Epithelial cell of proximal tubule (primary cell): ENCODE measurements around the gene USP15. TPM values are rescaled to one million over a fixed set of nuclear protein-coding genes. Genes with fewer than 3 reads are reported as not detected.

Experiments used
- DNase-seq: peaks from one replicate; pipeline ENCODE4 v3.0.0-alpha.2; 2011; ENCODE audit warnings: low read depth
- H3K4me3 ChIP-seq: 2 replicates; pipeline ENCODE4 v1.5.1; 2011; ENCODE audit warnings: low read depth, mild to moderate bottlenecking, low read length
- CTCF ChIP-seq: conservative IDR thresholded peaks from 2 replicates; pipeline ENCODE4 v1.5.1; 2012; ENCODE audit warnings: low read depth, mild to moderate bottlenecking, low read length
- total RNA-seq: library from RNA; depleted of rRNA; stranded (reverse); fragments of >200 nt; gene quantifications from 2 replicates; pipeline ENCODE4 v1.2.3, GENCODE V29; 2015

Gene USP15
- total RNA-seq, 1 donor from 2014 or later = 27.6 TPM

DNA sequence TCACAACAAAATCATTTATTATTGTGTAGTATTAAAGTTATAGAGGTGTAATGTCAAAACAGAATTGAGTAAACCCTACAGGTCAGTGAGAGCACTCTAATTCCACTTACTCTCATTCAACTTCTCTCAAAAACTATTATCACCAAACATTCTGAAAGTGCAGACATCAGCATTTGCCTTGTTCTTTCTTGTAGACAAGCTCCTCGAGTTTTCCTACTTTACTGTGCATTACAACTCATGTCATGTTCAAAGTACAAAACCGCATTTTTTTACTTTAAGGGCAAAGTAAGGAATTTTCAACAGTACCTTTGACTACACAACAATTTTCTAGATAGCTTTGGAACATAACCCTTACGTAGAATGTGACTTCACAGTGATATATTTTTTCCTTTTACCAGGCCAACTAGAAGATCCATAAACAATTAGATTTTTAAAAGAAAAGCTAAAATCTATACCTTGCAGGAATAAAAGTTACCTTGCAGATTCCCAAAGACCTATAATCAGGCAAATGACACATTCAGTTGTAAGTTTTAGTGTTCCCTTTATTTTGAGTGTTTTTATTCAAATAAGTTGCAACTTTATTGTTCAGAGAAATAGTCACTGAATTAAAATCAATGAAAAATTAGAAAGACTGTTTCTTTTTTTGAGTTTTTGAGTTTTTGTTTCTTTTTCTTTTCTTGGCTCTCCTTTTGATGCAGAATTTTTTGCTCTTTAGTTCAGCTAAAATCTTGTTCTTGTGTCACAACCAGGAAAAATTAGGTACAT, 12.7 kb upstream of the USP15 start:
- DNase-seq = no peak
- no peak overlapping the region for H3K4me3 ChIP-seq
- no peak for TF ChIP-seq CTCF

DNA sequence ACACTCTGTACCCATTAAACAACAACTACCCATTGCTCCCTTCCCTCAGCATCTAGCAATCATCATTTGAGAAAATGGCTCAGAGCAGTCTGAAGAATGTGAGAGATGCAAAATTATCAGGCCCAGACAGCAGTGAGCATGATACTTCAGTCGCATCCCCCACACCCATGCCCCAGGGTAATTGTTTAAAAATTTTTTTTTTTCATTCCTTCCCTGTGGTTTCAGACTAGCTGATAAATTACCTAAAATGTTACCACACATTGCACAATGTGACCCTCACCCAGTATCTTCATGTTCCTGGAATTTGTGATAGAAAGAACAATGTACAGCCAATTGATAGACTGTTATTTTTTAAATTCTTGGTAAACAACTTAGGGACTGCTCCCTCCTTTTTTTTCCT, 11.3 kb upstream of the USP15 start:
- TF ChIP-seq CTCF = no peak
- H3K4me3 ChIP-seq = no peak overlapping the region
- no peak for DNase-seq

DNA sequence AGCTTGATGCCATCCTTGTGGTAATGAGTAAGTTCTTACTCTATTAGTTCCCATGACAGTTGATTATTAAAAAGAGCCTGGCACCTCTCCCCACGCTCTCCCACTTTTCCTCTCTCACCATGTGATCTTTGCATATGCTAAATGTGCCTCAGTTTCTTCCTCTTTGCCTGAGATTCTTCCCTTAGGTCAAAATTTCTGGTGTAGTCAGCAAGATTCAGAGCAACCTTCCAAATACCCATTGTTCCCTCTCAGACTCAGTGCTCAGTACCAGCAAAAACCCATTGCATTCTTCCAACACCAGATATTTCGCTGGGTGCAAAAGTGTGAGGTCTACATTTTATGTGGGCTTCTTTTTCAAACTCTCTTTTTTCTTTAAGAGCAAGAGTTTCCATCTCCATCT, 10.8 kb upstream of the USP15 start:
- no peak overlapping the region for H3K4me3 ChIP-seq
- TF ChIP-seq CTCF = no peak
- DNase-seq = no peak

DNA sequence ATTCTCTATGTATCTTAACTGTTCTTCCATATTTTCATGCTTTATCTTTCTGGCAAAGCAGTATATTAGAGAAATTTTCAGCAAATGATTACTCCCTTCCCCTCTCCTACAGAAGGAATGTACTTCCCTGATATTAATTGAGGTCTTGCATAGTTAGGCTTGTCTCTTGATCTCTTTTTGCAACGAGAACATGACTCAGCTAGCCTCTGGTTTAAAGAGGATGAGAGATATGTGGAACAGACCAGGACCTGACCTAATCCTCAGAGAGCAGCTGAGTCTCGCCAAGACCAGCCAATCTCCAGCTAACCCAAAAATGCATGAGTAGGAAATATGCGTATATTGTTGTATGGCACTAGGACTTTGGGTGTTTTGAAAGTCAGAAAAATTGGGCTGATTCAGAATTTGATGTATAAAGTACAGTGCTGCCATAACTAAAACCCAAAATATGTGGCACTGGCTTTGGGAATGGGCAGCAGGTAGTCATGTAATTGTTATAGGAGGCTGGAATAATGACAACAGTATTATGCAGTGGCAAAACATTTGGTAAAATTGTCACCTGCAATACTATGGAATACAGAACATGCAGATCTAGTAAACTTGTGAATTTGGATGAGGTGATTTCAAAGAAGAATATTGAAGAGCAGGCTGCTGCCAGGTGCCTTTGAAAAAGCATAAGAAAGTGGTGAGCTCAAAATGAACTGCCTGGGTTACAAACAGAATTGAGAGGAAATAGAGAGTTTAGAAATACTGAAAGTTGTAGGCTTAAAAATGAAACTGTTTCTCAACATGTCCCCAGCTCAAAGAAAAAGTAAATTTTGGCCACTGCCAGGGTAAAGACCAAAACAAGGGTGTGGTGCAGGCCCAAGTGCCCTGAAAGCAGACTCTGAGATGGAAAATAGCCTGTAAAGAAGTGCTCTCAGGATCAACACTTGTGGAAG, 9.3 kb upstream of the USP15 start:
- no peak for DNase-seq
- TF ChIP-seq CTCF = no peak
- no peak overlapping the region for H3K4me3 ChIP-seq

GRCh38 chr12:62251609-62251958, 8.6 kb upstream of the USP15 start:
- H3K4me3 ChIP-seq = no peak overlapping the region
- TF ChIP-seq CTCF = no peak
- no peak for DNase-seq

GRCh38 chr12:62252576-62252975, 7.6 kb upstream of the USP15 start:
- DNase-seq = no peak
- H3K4me3 ChIP-seq = no peak overlapping the region
- no peak for TF ChIP-seq CTCF
